ENCODE data around the gene STK38. TPM values are rescaled to one million over a fixed set of nuclear protein-coding genes. Genes with fewer than 3 reads are reported as not detected.
"Not testable (repeated sequence)": the region's sequence is repeated elsewhere in the genome, so short reads cannot be mapped to it uniquely, and the experiment has no call there.

The STK38 gene
- polyA plus RNA-seq, 12 donors: 22.0 to 44.5 (median 33.0) TPM; not detected in 1

GRCh38 chr6:36491378-36491965 lies 55.8 kb downstream of the STK38 start:
- no peak for DNase-seq

DNA sequence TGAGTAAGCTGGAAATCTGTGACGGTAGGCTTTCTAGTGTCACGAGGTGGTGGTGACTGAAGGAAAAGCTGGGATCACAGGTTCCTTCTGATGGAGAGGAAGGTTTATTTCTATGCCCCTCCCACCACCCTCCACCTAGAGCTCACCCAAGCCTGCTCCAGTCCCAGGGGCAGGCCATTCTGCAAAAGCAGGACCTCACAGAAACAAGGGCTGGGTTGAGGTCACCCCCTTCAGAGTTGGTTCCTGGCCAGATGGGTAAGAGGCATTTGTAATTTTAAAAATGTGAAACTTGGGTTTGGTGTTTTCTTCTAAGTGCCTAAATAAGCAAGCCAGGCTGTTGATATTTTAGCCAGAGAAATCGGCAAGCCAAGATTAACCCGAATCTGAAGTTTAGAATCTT lies 57.9 kb downstream of the STK38 start:
- DNase-seq: no peak

- DNase-seq: no peak
These were observed 59.1 kb downstream of the STK38 start for GRCh38 chr6:36488221-36488620.

- DNase-seq: no peak
These were observed 59.6 kb downstream of the STK38 start for GRCh38 chr6:36487698-36488097.

- no peak for DNase-seq
These were observed 62.5 kb downstream of the STK38 start for GRCh38 chr6:36484736-36485135.

DNA sequence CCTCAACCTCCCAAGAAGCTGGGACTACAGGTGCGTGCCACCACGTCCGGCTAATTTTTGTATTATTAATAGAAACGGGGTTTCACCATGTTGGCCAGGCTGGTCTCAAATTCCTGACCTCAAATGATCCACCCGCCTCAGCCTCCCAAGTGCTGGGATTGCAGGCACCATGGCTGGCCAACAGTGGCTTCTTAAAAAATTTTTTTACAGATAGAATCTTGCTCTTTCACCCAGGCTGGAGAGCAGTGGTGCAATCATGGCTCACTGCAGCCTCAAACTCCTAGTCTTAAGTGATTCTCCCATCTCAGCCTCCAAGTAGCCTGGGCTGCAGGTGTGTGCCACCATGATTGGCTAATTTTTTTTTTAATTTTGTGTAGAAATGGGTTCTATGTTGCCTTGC lies 64.0 kb downstream of the STK38 start:
- DNase-seq: not testable (repeated sequence)

DNA sequence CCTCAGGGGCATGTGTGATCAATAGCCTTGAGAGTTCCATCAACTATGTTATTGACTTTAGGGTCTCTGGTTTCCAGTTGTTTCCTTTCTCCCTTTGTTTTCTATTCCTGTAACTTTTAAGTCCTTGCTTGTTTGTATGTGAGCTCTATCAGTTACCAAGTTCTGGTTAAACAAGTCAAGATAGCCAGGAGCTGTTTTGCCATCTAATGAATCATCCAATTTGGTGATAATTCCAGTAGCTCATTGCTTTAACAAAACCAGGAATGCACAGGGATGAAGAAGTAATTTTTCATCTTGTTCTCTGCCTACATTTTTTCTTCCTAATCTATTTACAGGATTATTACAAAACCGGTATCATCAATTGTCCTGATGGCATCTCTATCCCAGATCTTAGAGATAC lies 68.0 kb downstream of the STK38 start:
- DNase-seq: no peak

GRCh38 chr6:36478051-36478526 lies 69.2 kb downstream of the STK38 start:
- no peak for DNase-seq

DNA sequence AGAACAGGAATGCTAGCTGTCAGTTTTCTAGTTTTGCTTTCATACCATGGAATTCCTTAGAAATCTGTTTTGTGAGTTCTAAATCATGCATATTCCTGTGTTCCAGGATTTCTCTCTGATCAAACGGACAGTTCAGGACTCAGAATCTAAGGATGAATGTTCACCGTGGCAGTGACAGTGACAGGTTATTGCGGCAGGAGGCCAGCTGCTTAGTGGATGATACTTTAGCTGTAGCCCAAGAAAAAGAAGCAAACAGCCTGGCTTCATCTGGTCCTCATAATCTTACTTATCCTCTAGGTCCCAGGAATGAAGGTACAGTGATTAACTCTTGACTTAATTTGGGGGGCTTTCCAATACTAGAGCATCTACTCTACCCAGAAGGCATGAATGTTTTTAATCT lies 77.3 kb downstream of the STK38 start:
- DNase-seq: no peak

DNA sequence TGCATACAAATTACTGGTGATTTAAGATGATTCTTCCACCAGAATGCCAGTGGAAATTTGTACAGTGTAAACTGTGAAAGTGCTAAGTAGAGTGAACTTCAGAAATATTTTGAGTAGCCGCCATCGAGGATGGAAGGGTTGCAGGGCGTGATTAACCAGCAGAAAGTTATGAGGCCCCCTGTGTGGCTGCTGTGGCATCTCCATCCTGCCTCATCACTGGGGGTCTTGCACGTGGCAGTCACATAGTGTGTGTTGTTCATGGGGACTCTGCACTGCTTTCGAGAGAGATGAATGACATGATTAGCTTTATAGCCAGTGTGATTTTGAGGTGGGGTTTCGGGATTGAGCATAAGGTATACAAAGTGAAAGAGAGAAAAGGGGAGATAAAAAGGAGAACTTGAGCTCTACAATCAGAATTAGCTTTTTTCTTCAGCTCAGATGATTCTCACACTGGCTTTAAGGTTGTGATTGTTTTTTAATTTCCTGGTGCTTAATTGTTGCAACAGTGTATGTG lies 78.1 kb downstream of the STK38 start:
- DNase-seq: no peak

GRCh38 chr6:36467625-36468024 lies 79.7 kb downstream of the STK38 start:
- no peak for DNase-seq

DNA sequence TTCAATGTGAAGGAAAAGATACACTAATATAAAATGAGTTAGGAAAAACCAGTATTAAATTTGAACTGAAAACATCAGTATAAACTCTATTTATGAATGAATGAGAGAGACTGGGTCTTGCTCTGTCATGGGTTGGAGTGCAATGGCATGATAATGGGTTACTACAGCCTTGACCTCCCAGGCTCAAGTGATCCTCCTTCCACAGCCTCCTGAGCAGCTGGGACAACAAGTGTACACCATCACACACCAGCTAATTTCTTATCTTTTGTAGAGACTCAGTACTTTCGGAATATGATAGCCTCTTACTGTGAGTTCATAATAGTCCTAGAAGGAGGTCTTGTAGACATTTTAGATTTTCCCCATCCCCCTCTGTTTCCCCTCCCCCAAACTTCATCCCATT lies 83.0 kb downstream of the STK38 start:
- DNase-seq: no peak

- DNase-seq: no peak
These were observed 83.6 kb downstream of the STK38 start for GRCh38 chr6:36463676-36464075.

GRCh38 chr6:36461646-36462045 lies 85.6 kb downstream of the STK38 start:
- DNase-seq: no peak

DNA sequence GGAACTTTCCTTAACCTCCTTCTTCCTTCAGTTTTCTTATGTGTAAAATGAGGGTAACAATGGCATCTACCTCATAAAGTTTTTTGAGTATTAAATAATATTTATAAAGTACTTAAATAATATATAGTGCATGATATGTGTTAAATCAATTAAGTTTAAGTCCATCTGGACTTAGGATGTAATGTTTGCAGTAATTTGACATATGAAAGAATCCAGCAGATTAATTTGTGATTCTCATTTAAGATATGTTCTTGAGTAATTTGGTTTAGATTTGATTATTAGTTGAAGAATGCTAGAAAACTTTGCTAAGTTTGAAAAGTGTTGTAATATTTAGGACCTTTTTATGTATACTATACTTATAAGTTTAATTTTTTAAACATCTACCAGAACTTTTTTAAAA lies 86.4 kb downstream of the STK38 start:
- no peak for DNase-seq

- no peak for DNase-seq
These were observed 87.8 kb downstream of the STK38 start for GRCh38 chr6:36459501-36459900.

GRCh38 chr6:36455486-36456027 lies 91.7 kb downstream of the STK38 start:
- no peak for DNase-seq

GRCh38 chr6:36452897-36453296 lies 94.4 kb downstream of the STK38 start:
- not testable (repeated sequence) for DNase-seq

GRCh38 chr6:36449173-36449572 lies 98.1 kb downstream of the STK38 start:
- not testable (repeated sequence) for DNase-seq

DNA sequence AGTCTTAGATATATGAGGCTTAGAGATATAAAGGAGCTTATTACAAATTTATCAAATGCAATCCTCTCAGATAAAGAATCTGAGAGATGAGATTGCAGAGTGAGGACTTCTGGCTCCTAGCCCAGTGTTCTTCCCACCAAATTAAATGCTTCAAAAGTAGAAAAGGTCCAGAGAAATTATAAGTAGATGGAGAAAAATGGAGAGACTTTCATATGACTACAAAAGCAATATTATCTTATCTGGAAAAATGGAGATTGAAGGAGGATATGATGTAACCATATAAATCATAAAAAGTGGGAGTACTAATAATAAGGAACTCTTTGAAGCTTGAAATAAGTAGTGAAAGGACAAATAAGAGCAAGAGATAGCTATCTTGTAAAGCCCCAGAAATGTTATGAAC lies 101.7 kb downstream of the STK38 start:
- no peak for DNase-seq

- DNase-seq: no peak
These were observed 102.8 kb downstream of the STK38 start for GRCh38 chr6:36444470-36444869.
